ENCODE measurements around the gene TOMM5.
"Not testable (repeated sequence)": the region's sequence is repeated elsewhere in the genome, so short reads cannot be mapped to it uniquely, and the experiment has no call there.

TOMM5 gene

GRCh38 chr9:37611014-37611413, 18.6 kb upstream of the TOMM5 start:
- no peak for DNase-seq (ENCODE audit: low spot score)

GRCh38 chr9:37609735-37610397, 17.5 kb upstream of the TOMM5 start:
- no peak for DNase-seq (ENCODE audit: low spot score)

GRCh38 chr9:37608250-37608649, 15.9 kb upstream of the TOMM5 start:
- DNase-seq (ENCODE audit: low spot score): no peak

GRCh38 chr9:37604296-37604695, 11.9 kb upstream of the TOMM5 start:
- no peak for DNase-seq (ENCODE audit: low spot score)

GRCh38 chr9:37602817-37603216, 10.4 kb upstream of the TOMM5 start:
- DNase-seq (ENCODE audit: low spot score): no peak

- DNase-seq (ENCODE audit: low spot score): not testable (repeated sequence)
Measured at GRCh38 chr9:37602061-37602460, 9.7 kb upstream of the TOMM5 start.

DNA sequence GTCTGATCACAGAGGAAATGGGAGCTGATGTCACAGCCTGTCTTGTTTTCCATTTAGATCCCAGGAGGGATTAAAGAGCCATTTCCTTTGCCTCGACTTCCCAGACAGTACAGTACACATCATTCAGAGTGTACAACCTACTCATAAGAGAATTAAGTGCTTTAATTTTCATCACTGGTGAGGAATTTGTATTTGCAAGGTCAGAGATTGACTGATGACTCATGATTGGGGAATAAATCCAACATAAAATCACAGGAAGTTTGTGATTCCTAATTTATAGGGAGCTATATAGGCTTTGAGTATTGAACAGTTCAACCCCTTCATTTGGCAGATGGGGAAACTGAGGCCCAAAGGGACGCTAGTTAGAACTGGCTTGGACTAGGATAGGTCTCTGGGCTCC, 4.1 kb upstream of the TOMM5 start:
- no peak for DNase-seq (ENCODE audit: low spot score)

DNA sequence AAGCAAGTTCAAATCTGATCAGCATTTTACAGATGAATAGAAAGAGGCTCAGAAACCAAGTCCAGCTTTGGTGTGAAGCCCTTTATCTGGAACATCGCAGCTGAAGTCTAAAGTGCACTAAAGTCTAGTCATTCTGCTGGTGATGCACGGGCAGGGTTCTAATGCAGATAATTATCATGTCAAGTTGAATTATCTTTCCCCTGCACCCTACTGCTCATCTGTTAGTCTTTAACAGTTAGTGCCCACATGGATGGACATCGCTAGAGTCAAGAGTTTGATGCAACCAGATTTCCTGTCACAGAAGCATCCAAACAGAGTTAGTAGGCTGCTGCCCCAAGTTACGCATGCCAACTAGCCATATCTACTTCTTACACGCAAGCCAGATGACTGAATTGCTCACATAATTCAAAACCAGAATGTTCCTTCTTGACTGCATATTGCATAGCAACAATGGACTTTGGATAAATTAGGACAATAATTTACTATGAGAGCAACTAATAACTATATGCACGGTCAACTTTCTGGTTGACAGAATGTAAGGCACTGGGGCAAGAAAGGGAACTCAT, 1.6 kb upstream of the TOMM5 start:
- DNase-seq (ENCODE audit: low spot score): no peak

DNA sequence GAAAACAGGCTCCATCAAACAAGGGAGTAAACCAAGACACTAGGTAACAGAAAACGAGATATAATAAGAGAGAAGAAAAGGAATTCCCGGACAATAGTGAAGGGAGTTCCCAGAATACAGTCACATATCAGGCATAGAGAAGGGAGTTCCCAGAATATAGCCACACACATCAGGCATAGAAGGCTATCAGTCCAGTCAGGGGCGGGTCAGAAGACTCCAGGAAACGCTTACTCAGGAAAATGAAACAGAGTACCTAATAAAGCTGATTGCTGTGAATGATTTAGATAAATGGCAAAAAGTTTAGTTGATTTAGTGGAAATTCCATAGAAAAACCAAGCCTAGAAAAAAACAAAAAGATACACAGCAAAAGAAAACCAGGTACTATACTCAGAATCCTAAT, 4.9 kb downstream of the TOMM5 start:
- DNase-seq (ENCODE audit: low spot score): no peak

DNA sequence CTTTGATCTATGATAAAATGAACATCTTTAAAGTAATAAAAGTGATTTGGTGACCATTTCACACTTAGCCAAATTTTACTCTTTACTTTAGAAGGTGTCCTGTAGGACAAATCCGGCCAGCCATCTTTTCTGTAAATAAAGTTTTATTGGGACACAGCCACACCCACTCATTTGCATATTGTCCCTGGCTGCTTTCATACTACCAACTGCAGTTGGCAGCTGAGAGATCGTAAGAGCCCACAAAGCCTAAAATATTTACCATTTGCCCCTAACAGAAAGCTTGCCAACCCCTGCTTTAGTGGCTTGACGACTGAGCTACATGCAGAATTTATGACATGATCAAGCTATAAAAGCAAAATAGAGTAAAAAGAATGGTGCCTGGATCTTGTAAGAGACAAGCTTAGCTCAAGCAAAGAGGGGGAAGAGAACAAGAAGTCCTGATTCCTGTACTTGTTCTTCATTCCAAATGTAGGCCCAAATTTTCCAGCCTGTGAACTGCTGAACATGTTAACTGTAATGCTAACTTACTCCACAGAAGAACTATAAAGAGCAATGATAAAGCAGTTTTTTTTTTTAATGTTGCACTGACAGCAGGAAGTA, 8.8 kb downstream of the TOMM5 start:
- no peak for DNase-seq (ENCODE audit: low spot score)

GRCh38 chr9:37582548-37583157, 9.7 kb downstream of the TOMM5 start:
- DNase-seq (ENCODE audit: low spot score): peak; percentile 39

DNA sequence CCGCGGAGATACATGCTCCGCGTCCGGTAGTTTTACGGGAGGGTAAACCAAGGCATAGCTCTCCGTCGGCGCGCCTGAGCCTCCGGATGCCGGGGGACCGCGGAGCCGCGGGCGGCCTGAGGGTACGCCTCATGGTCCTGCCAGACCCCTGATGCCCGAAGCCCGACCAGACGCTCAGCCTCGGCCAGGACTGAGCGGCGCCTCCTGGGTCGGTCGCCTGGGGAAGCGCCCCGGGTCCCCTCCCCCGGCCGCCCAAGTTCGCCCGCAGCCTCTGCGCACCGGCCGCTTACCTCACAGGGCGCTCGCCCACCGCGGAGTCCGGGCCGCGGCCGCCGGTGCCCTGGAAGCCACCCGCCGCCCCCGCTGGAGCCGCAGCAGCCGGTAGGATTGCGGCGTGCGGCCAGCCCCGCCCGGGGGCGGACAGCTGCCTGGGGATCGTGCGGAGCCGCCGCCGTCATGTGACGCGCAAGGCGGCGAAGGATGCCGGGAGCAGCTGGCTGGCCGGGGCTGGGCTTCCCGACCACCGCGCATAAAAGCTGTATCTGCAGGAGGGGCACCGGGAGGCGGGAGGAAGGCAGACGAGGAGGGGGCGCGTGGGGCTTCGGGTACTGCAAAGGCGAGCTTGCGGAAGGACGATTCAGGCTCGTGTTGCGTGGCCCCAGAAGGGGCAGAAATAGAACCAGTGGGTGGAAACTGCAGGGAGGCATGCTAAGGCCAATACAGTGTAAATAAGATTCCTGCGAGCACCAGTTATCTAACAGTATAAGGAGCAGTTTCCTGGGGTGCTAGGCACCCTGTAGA, 16.3 kb downstream of the TOMM5 start, which contains the start of gene FBXO10:
FBXO10 (minus strand) TSS at position 460 of the 801 bp plus-strand sequence. CDS start 34,612 bp downstream, outside the sequence.
- peak; percentile 74 for DNase-seq (ENCODE audit: low spot score)

DNA sequence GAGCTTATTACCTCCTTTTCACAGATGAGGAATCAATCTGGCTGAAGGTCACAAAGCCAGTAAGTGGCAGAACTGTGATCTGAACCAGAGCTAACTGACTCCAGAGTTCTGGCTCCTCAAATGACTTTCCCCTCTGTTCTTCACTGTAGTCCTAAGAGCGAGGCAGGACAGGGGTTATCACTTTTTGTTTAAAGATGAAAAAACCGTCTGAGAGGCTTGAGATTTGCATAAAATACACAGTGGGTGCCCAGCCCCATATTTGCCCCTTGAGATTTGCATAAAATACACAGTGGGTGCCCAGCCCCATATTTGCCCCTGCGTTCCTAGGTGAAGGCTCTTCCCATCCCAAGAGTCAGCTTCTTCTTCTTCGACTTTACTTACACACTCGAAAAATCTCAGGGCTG, 16.9 kb downstream of the TOMM5 start:
- peak; percentile 43 for DNase-seq (ENCODE audit: low spot score)

DNA sequence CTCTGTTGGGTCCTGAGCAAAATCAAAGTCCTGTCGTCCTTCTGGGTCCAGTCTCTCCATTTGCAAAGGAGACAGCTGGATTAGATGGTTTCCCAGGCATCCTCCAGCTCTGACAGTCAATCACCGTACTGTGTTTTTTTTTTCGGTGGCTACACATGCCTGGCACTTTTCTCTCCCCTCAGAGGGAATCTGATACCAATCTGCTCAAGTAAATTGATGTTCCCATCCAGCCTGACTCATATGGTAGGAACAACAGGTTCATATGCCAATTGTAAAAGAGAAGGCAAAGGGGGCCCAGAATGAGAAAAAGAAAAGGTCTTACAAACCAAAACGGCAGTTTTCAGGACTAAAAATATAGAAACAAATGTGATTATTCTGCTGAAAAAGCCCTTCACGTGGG, 17.4 kb downstream of the TOMM5 start:
- no peak for DNase-seq (ENCODE audit: low spot score)

- DNase-seq (ENCODE audit: low spot score): no peak
Measured at GRCh38 chr9:37574241-37574721, 18.1 kb downstream of the TOMM5 start.

DNA sequence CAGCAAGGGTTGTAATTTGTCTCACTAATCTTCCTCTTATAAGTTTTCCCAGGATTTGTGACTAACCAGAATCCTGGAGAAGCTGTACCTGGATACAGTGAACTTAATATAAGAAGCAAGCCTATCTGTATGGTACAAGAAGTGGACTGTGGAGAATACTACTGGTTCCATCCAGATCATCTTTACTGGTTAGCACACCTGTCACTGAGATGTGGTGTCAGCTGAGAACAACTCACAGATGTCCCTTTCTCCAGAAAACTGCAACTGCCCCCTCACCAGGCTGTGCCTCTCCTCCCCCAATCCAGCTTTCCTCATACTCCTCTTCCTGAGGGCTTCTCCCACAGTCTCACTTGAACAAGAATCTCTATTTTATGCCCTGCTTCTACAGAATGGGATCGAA, 21.1 kb downstream of the TOMM5 start:
- DNase-seq (ENCODE audit: low spot score): no peak

DNA sequence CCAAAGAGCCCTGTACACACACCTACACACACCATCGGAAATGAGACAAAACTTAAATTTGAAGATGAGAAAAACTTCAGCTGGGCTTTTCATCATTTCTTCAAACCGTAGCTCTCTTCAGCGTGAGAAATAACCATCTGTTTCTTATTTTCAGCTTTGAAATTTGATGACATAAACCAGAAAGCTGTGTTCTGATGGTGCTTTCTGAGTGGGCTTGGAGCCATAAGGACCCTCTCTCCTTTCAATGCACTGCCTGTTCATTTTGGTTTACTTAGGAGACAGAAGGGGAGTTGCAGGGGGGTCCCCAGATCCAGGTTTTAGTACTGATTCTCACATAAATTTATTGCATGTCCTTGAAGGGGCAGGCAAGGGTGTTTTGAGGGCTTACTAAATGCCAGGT, 25.7 kb downstream of the TOMM5 start:
- no peak for DNase-seq (ENCODE audit: low spot score)

DNA sequence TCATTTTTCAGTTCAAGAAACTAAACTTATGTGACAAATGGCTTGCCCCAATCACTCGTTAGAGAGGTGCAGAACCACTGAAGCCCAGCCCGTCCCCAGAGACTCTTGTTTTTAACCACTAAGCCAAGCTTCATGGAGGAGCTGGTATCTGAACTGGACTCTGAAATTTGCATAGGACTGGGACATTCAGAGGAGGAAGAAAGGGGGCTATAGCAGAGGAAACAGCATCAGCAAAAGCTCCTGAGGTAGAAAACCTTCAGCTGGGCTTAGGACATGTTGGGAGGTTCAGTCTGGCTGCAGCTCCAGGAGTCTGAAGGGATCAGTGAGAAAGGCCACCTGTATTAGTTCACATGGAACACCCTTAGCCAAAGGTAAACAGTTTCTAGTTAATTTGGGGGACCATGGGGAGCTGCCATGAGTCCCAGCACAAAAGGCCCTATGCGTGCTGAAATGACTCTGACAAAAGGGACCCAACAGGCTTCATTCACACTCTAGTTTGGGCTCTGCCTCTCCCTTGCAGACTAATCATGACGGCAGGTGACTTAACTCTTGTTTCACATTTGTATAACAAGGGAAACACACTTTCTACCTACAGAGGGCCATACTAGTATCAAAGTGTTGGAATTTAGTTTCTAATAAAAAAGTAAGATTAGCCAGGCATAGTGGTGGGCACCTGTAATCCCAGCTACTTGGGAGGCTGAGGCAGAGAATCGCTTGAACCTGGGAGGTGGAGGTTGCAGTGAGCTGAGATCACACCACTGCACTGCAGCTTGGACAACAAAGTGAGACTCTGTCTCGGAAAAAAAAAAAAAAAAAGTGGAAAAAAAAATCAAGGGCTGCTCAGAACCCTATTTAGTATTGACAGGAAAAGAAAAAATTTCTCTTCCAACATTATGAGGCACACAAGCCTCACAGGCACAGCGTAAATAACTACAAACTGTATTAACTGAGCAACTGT, 26.5 kb downstream of the TOMM5 start:
- DNase-seq (ENCODE audit: low spot score): peak; percentile 85

GRCh38 chr9:37564916-37565315, 27.5 kb downstream of the TOMM5 start:
- DNase-seq (ENCODE audit: low spot score): no peak

DNA sequence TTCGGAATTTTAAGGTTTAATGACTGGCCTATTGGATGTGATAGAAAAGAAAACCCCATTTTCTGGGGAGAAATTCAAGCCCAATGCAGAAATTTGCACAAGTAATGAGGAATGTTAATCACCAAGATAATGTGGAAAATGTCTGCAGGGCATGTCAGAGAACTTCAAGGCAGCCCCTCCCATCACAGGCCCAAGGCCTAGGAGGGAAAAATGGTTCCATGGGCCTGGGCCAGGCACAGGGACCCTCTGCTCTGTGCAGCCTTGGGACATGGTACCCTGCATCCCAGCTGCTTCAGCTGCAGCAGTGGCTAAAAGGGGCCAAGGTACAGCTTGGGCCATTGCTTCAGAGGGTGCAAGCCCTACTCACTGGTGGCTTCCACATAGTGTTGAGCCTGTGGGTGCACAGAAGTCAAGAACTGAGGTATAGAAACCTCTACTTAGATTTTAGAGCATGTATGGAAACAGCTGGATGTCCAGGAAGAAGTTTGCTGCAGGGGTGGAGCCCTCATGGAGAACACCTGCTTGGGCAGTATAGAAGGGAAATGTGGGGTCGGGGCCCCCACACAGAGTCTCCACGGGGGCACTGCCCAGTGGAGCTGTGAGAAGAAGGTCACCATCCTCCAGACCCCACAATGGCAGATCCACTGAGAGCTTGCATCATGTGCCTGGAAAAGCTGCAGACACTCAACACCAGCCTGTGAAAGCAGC, 28.4 kb downstream of the TOMM5 start:
- no peak for DNase-seq (ENCODE audit: low spot score)
